GM18519 (cell line): ENCODE results near the gene STAP1.
"Not testable (repeated sequence)": the region's sequence is repeated elsewhere in the genome, so short reads cannot be mapped to it uniquely, and the experiment has no call there.

ENCODE experiments used
- ATAC-seq: cut with Tn5 transposase; IDR thresholded peaks from one replicate; pipeline ENCODE4 v1.9.1; 2021; ENCODE audit warnings: mild to moderate bottlenecking, moderate library complexity; ENCODE audit not compliant: unreplicated experiment, low FRiP score

STAP1 gene

GRCh38 chr4:67614186-67614585, 55.7 kb downstream of the STAP1 start:
- ATAC-seq, result no peak

GRCh38 chr4:67615119-67615518, 56.6 kb downstream of the STAP1 start:
- ATAC-seq, result no peak

DNA sequence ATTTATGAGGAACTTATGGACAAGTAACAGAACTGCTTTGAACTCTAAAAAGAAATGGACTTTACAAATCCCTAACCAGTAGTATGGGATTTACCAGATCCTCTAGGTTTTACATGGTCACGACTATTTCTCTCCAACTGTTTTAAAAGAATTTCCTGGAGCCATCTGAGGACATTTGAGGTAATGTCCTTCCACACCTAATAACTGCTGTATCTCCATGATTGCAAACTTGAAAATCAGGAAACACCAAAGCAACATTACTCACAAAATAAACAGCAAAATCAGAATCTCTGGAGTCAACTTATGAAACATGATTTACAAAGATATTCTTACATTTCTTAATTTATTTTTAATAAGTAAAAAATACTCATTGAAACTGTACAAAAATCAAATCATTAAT, 58.0 kb downstream of the STAP1 start:
- ATAC-seq, result no peak

DNA sequence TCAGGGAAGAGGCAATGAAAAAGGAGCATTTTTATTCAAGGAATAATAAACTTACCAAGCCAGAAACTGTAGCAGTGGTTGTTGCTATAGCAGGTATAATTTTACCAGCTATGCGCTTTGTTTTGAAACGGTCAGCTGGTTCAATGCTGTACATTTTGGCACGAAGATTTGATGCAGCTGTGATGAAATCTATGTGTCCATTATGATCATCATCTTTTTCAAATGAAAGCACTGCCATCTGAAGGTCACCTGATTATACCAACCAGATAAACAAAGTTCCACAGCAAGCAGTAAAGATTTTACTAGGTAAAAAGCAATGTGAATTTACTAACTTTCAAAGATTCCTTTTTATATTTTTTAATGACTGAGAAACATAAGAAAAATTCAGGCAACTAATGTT, 66.4 kb downstream of the STAP1 start:
- no peak for ATAC-seq

DNA sequence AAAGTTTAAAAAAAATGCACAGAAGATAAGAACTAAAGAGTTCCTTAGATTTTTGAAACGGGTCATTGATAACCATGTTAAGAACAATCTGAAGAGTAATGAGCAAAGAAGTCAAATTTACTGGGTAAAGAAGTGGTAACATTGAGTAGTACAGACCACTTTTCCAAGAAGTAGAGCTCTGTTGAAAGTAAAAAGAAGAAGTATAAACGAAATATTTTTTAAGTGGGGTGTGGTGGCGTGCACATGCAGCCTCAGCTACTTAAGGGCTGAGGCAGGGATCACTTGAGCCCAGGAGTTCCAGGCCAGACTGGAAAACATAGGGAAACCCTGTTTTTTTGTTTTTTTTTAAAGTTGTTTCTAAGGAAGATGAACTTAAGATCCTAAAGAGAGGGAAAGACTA, 74.0 kb downstream of the STAP1 start:
- no peak for ATAC-seq

GRCh38 chr4:67634741-67635140, 76.2 kb downstream of the STAP1 start:
- no peak for ATAC-seq

DNA sequence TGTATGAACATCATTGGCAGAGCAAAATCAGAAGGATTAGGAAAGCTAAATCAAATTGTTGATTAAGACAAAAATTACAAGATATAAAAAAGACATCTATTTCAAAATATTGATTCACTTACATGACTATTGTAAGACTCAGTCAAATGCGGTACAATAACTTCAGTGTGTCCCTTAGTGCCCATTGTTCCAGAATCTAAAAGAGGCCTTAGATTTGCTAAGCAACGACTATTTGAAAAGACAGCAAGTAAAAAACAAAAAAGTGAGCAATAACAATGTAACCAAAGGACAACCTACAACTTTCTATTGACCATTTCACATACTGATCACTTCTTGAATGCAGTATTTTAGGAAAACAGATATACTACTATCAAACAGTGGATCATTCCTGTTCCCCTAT, 76.8 kb downstream of the STAP1 start:
- no peak for ATAC-seq

GRCh38 chr4:67636978-67637377, 78.5 kb downstream of the STAP1 start:
- not testable (repeated sequence) for ATAC-seq

DNA sequence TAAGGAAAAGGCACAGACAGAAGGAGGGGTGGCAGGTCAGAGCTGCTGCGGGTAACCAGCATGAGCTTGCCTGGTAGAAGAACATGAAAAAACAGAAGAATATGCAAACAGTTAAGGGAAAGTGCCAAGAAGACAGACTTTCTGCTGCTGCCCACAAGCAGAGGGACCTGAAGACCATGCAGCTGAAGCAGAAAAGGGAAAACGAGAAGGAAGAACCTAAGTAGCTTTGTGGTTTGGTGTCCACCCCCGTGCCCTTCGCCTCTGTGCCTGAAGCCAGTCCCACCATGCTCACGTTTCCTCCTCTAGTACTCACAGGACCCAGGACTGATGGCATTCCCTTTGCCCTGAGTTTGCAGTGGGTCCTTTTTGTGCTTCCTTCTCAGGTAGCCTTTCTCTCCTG, 79.6 kb downstream of the STAP1 start:
- ATAC-seq, result no peak

- no peak for ATAC-seq
Measured at GRCh38 chr4:67651536-67651935, 93.0 kb downstream of the STAP1 start.
